IMR-90 (cell line): ENCODE data around the gene WASHC3.

ENCODE experiments used
- MAZ ChIP-seq: IDR thresholded peaks from 2 replicates; pipeline ENCODE4 v1.6.1; 2012; ENCODE audit warnings: low read depth, mild to moderate bottlenecking, low read length, improper control_type of control experiment, moderate library complexity, borderline replicate concordance
- POLR2A ChIP-seq: IDR thresholded peaks from 2 replicates; pipeline ENCODE4 v1.6.1; 2012; ENCODE audit warnings: mild to moderate bottlenecking, low read depth, low read length
- RCOR1 ChIP-seq: IDR thresholded peaks from 2 replicates; pipeline ENCODE4 v1.6.1; 2012; ENCODE audit warnings: mild to moderate bottlenecking, low read length, improper control_type of control experiment; ENCODE audit not compliant: insufficient replicate concordance
- SMC3 ChIP-seq: fragments of 150-350 bp; IDR thresholded peaks from 2 replicates; pipeline ENCODE4 v1.6.1; 2016; ENCODE audit warnings: low read depth, mild to moderate bottlenecking, antibody characterized with exemption, low read length, moderate library complexity
- TF ChIP-seq, protein P1 (sequence below): conservative IDR thresholded peaks from 2 replicates; pipeline ENCODE4 v1.5.1; 2012; ENCODE audit warnings: mild to moderate bottlenecking, low read depth, low read length, improper control_type of control experiment
- TF ChIP-seq, protein P2 (sequence below): fragments of 150-350 bp; IDR thresholded peaks from 2 replicates; pipeline ENCODE4 v1.6.1; 2017; ENCODE audit warnings: mild to moderate bottlenecking, antibody characterized with exemption, low read length, low read depth

DNA sequence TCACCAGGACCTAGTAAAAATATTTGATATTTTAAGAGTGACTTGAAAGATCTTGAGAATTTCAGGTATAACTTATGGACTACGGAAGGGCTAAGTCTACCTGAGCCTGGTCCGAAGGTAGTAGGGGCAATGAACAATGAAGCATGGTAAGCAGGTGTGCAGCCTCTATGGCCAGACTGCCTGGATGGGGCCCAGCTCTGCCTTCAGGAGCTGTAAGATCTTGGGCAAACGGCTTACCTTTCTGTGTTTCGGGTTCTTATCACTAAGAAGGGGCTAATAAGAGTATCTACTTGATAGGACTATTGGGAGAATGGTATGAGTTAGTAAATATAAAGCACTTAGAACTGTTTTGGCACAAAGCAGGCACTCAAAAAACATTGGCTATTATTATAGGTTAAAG lies 19.1 kb upstream of the WASHC3 start:
- TF ChIP-seq SMC3 (no peak), MAZ (no peak), POLR2A (no peak), RCOR1 (no peak)
- TF ChIP-seq, protein P1, sequence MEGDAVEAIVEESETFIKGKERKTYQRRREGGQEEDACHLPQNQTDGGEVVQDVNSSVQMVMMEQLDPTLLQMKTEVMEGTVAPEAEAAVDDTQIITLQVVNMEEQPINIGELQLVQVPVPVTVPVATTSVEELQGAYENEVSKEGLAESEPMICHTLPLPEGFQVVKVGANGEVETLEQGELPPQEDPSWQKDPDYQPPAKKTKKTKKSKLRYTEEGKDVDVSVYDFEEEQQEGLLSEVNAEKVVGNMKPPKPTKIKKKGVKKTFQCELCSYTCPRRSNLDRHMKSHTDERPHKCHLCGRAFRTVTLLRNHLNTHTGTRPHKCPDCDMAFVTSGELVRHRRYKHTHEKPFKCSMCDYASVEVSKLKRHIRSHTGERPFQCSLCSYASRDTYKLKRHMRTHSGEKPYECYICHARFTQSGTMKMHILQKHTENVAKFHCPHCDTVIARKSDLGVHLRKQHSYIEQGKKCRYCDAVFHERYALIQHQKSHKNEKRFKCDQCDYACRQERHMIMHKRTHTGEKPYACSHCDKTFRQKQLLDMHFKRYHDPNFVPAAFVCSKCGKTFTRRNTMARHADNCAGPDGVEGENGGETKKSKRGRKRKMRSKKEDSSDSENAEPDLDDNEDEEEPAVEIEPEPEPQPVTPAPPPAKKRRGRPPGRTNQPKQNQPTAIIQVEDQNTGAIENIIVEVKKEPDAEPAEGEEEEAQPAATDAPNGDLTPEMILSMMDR, result no peak
- TF ChIP-seq, protein P2, sequence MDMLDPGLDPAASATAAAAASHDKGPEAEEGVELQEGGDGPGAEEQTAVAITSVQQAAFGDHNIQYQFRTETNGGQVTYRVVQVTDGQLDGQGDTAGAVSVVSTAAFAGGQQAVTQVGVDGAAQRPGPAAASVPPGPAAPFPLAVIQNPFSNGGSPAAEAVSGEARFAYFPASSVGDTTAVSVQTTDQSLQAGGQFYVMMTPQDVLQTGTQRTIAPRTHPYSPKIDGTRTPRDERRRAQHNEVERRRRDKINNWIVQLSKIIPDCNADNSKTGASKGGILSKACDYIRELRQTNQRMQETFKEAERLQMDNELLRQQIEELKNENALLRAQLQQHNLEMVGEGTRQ, result no peak
